Osteocyte (in vitro differentiated cells): ENCODE results near the gene ARFIP1. TPM values are rescaled to one million over a fixed set of nuclear protein-coding genes. Genes with fewer than 3 reads are reported as not detected.
A peak's percentile ranks its signal among the peaks of the same experiment; 100 is the strongest.

Source experiments
- DNase-seq: peaks from one replicate; pipeline ENCODE4 v3.0.0; 2021; ENCODE audit warnings: mixed read lengths; ENCODE audit not compliant: unreplicated experiment; ENCODE audit errors: extremely low spot score
- H3K27ac Mint-ChIP-seq: one replicate; pipeline ENCODE4 v1.8.0; 2021; ENCODE audit warnings: mild to moderate bottlenecking, mixed read lengths; ENCODE audit not compliant: unreplicated experiment
- H3K27me3 Mint-ChIP-seq: one replicate; pipeline ENCODE4 v1.8.0; 2021; ENCODE audit warnings: mixed read lengths; ENCODE audit not compliant: unreplicated experiment
- H3K36me3 Mint-ChIP-seq: one replicate; pipeline ENCODE4 v1.8.0; 2021; ENCODE audit warnings: mixed read lengths; ENCODE audit not compliant: unreplicated experiment
- H3K4me1 Mint-ChIP-seq: one replicate; pipeline ENCODE4 v1.8.0; 2021; ENCODE audit warnings: mixed read lengths; ENCODE audit not compliant: unreplicated experiment
- H3K4me3 Mint-ChIP-seq: one replicate; pipeline ENCODE4 v1.8.0; 2021; ENCODE audit warnings: mild to moderate bottlenecking, moderate library complexity, mixed read lengths; ENCODE audit not compliant: unreplicated experiment
- H3K9me3 Mint-ChIP-seq: one replicate; pipeline ENCODE4 v1.8.0; 2021; ENCODE audit warnings: mixed read lengths; ENCODE audit not compliant: unreplicated experiment
- CTCF ChIP-seq: fragments of 200-600 bp; sonication (generic); IDR thresholded peaks from 2 replicates; pipeline ENCODE4 v1.5.0; 2021; ENCODE audit warnings: antibody characterized with exemption, mild to moderate bottlenecking, moderate library complexity
- total RNA-seq: library from RNA; stranded (reverse); gene quantifications from 2 replicates; pipeline ENCODE4 v1.2.1, GENCODE V29; 2021

Gene ARFIP1
- total RNA-seq, 1 donor from 2014 or later: 41.9 TPM

DNA sequence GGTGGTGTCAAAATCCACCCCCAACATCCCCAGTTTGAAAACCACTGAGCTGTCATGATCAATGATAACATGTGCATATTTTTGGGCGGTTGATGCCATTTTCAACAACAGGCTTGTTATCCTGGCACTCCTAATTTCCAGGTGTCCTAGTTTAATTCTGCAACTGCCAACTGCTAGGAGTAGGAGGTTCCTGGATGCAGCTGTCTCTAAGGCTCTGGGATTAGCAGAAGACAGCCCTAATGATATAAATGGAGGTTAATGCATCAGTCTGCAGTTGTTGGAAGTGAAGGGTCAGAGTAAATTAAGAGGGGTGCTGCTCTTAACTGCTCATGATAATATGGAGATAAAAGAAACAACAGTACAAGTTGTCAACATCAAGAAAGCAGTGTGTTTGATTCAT, 23.8 kb downstream of the ARFIP1 start:
- Mint-ChIP-seq H3K36me3 (peaks cover 5% of the 10 kb centered on the region), H3K27ac (no peak overlapping the region), H3K4me3 (no peak overlapping the region), H3K27me3 (no peaks in the 10 kb centered on the region), H3K4me1 (peaks cover 23% of the 10 kb centered on the region), H3K9me3 (peaks cover 4% of the 10 kb centered on the region)
- DNase-seq: no peak
- no peak for TF ChIP-seq CTCF

DNA sequence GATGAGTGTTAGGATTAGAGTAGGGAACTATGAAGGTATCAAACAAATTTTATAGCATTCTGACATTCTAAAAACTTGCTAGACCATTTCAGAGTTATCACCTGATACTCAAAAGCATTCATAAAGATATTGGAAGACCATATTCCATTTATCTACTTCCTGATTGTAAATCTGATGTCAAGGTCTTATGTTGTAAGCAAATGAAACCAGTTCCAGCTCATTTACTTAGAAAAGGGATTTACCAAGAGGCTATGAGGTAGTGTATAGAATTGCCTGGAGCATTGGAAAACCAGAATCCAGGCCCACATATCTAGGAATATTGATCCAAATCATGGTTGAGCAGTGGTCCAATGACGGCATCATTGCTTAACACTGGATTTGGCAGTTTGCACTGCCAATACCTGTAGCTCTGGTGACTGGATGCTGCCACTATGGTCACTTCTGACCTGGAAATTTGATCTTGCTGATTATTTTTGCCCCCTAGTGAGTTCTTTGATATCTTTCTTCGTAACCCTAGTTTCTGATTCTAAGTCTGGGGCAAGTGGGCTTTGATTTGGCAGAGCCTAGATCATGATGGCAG, 25.4 kb downstream of the ARFIP1 start:
- Mint-ChIP-seq H3K36me3 (peaks cover 5% of the 10 kb centered on the region), H3K27me3 (no peaks in the 10 kb centered on the region), H3K4me3 (no peak overlapping the region), H3K4me1 (peaks cover 21% of the 10 kb centered on the region), H3K9me3 (peaks cover 4% of the 10 kb centered on the region), H3K27ac (peak overlapping the region; percentile 68)
- TF ChIP-seq CTCF: no peak
- DNase-seq: no peak

- no peak overlapping the region for H3K4me3 Mint-ChIP-seq
- peaks cover 5% of the 10 kb centered on the region for H3K36me3 Mint-ChIP-seq
- H3K4me1 Mint-ChIP-seq: peaks cover 21% of the 10 kb centered on the region
- H3K9me3 Mint-ChIP-seq: peaks cover 4% of the 10 kb centered on the region
- no peak for DNase-seq
- no peaks in the 10 kb centered on the region for H3K27me3 Mint-ChIP-seq
- H3K27ac Mint-ChIP-seq: peak overlapping the region; percentile 68
- no peak for TF ChIP-seq CTCF
Measured at GRCh38 chr4:152805818-152806217, 26.1 kb downstream of the ARFIP1 start.

GRCh38 chr4:152806501-152807125, 26.9 kb downstream of the ARFIP1 start:
- no peaks in the 10 kb centered on the region for H3K27me3 Mint-ChIP-seq
- no peak overlapping the region for H3K4me3 Mint-ChIP-seq
- peaks cover 20% of the 10 kb centered on the region for H3K4me1 Mint-ChIP-seq
- DNase-seq: no peak
- TF ChIP-seq CTCF: no peak
- peak overlapping the region; percentile 68 for H3K27ac Mint-ChIP-seq
- H3K9me3 Mint-ChIP-seq: peaks cover 4% of the 10 kb centered on the region
- H3K36me3 Mint-ChIP-seq: peaks cover 9% of the 10 kb centered on the region

- H3K4me3 Mint-ChIP-seq: no peak overlapping the region
Measured at GRCh38 chr4:152807294-152807829, 27.6 kb downstream of the ARFIP1 start.

More at GRCh38 chr4:152807294-152807829, 27.6 kb downstream of the ARFIP1 start:
- H3K27me3 Mint-ChIP-seq: no peaks in the 10 kb centered on the region
- peaks cover 5% of the 10 kb centered on the region for H3K9me3 Mint-ChIP-seq
- no peak for TF ChIP-seq CTCF
- H3K27ac Mint-ChIP-seq: no peak overlapping the region
- H3K36me3 Mint-ChIP-seq: peaks cover 9% of the 10 kb centered on the region
- no peak for DNase-seq
- H3K4me1 Mint-ChIP-seq: peaks cover 18% of the 10 kb centered on the region
